Ishikawa (cell line): ENCODE measurements around the gene THAP12.

Experiments
- CEBPB ChIP-seq: IDR thresholded peaks from 2 replicates; pipeline ENCODE4 v1.6.1; 2012
- CREB1 ChIP-seq: IDR thresholded peaks from 2 replicates; pipeline ENCODE4 v1.6.1; 2012; ENCODE audit warnings: low read depth
- EGR1 ChIP-seq: IDR thresholded peaks from 2 replicates; pipeline ENCODE4 v1.6.1; 2012
- EP300 ChIP-seq: IDR thresholded peaks from 2 replicates; pipeline ENCODE4 v1.6.1; 2012; ENCODE audit warnings: borderline replicate concordance
- FOXM1 ChIP-seq: IDR thresholded peaks from 2 replicates; pipeline ENCODE4 v1.6.1; 2012; ENCODE audit warnings: low read depth, borderline replicate concordance
- NFIC ChIP-seq: IDR thresholded peaks from 2 replicates; pipeline ENCODE4 v1.6.1; 2012
- RAD21 ChIP-seq: IDR thresholded peaks from 2 replicates; pipeline ENCODE4 v1.6.1; 2012; ENCODE audit warnings: low read depth
- TAF1 ChIP-seq: IDR thresholded peaks from 2 replicates; pipeline ENCODE4 v1.6.1; 2012; ENCODE audit warnings: low read depth, mild to moderate bottlenecking
- TCF12 ChIP-seq: IDR thresholded peaks from 2 replicates; pipeline ENCODE4 v1.6.1; 2012; ENCODE audit warnings: low read depth
- TEAD4 ChIP-seq: IDR thresholded peaks from 2 replicates; pipeline ENCODE4 v1.6.1; 2012
- ZBTB7A ChIP-seq: IDR thresholded peaks from 2 replicates; pipeline ENCODE4 v1.6.1; 2012; ENCODE audit warnings: low read depth
- TF ChIP-seq, protein P1 (sequence below): IDR thresholded peaks from 2 replicates; pipeline ENCODE4 v1.6.1; 2012; ENCODE audit warnings: low read depth, mild to moderate bottlenecking
- TF ChIP-seq, protein P2 (sequence below): IDR thresholded peaks from 2 replicates; pipeline ENCODE4 v1.6.1; 2012
- TF ChIP-seq, protein P3 (sequence below): IDR thresholded peaks from 2 replicates; pipeline ENCODE4 v1.6.1; 2012

DNA sequence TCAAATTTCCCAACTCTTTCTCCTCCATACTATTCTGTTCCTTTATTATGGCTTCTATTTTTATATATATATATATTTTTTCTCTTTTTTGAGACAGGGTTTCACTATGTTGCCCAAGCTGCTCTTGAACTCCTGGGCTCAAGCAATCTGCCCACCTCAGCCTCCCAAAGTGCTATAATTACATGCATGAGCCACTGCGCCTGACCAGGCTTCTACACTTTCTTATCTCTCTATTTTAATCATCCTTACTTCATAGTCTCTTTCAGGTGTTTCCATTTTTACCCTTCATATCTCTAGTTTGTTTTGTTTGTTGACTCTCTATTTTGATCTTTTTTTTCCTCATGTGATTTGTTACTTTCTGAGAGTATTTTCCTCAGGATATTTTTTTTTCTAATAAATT is 20.0 kb upstream of the THAP12 start:
- TF ChIP-seq EGR1 (no peak), RAD21 (no peak), ZBTB7A (no peak), FOXM1 (no peak), NFIC (no peak), EP300 (no peak), TCF12 (no peak), TAF1 (no peak), TEAD4 (no peak), CREB1 (no peak), CEBPB (no peak)
- TF ChIP-seq, protein P1, sequence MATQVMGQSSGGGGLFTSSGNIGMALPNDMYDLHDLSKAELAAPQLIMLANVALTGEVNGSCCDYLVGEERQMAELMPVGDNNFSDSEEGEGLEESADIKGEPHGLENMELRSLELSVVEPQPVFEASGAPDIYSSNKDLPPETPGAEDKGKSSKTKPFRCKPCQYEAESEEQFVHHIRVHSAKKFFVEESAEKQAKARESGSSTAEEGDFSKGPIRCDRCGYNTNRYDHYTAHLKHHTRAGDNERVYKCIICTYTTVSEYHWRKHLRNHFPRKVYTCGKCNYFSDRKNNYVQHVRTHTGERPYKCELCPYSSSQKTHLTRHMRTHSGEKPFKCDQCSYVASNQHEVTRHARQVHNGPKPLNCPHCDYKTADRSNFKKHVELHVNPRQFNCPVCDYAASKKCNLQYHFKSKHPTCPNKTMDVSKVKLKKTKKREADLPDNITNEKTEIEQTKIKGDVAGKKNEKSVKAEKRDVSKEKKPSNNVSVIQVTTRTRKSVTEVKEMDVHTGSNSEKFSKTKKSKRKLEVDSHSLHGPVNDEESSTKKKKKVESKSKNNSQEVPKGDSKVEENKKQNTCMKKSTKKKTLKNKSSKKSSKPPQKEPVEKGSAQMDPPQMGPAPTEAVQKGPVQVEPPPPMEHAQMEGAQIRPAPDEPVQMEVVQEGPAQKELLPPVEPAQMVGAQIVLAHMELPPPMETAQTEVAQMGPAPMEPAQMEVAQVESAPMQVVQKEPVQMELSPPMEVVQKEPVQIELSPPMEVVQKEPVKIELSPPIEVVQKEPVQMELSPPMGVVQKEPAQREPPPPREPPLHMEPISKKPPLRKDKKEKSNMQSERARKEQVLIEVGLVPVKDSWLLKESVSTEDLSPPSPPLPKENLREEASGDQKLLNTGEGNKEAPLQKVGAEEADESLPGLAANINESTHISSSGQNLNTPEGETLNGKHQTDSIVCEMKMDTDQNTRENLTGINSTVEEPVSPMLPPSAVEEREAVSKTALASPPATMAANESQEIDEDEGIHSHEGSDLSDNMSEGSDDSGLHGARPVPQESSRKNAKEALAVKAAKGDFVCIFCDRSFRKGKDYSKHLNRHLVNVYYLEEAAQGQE = no peak
- TF ChIP-seq, protein P2, sequence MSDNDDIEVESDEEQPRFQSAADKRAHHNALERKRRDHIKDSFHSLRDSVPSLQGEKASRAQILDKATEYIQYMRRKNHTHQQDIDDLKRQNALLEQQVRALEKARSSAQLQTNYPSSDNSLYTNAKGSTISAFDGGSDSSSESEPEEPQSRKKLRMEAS = no peak
- TF ChIP-seq, protein P3, sequence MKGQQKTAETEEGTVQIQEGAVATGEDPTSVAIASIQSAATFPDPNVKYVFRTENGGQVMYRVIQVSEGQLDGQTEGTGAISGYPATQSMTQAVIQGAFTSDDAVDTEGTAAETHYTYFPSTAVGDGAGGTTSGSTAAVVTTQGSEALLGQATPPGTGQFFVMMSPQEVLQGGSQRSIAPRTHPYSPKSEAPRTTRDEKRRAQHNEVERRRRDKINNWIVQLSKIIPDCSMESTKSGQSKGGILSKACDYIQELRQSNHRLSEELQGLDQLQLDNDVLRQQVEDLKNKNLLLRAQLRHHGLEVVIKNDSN = no peak
